Endothelial cell of umbilical vein (primary cell): Measurements from ENCODE around the gene IFNA2. TPM values are rescaled to one million over a fixed set of nuclear protein-coding genes. Genes with fewer than 3 reads are reported as not detected.

ENCODE experiments used
- BruUV-seq: library from RNA; stranded (reverse); fragments of 400-500 nt; replicated peaks from 2 replicates; lab custom pipeline; 2021; lab: Mats Ljungman, UMichigan
- CTCF ChIA-PET: fragments of 300-600, 350-600 bp; sonication (Branson Sonifier 250); formaldehyde crosslinking; loops from one replicate; lab custom pipeline; 2021; ENCODE audit warnings: antibody characterized with exemption, inconsistent platforms; lab: Charles Lee
- POLR2A ChIA-PET: fragments of 300-600, 350-600 bp; sonication (Branson Sonifier 250); formaldehyde crosslinking; loops from one replicate; lab custom pipeline; 2021; ENCODE audit warnings: antibody characterized with exemption, inconsistent platforms; lab: Charles Lee
- DNase-seq: peaks from one replicate; pipeline ENCODE4 v3.0.0-alpha.2; 2011; ENCODE audit warnings: low read depth, low spot score
- FAIRE-seq: peaks from 2 replicates; lab custom pipeline; 2011; peaks lifted over from hg19 to GRCh38; lab: Jason Lieb, UNC
- H2AFZ ChIP-seq: 2 replicates; pipeline ENCODE4 v1.6.0; 2012; ENCODE audit warnings: low read depth, low read length, control low read depth, inconsistent platforms
- H3K27ac ChIP-seq: 2 replicates; pipeline ENCODE4 v1.5.1; 2011; ENCODE audit warnings: low read depth, mild to moderate bottlenecking, control low read depth, low read length, moderate library complexity; ENCODE audit not compliant: insufficient read depth
- H3K27me3 ChIP-seq, 2 experiments: 2 replicates each; pipeline versions ENCODE4 v1.6.0 to v1.6.1; 2011; ENCODE audit warnings: low read length in 2 of 2, mixed read lengths in 1 of 2; ENCODE audit not compliant: control insufficient read depth in 2 of 2, insufficient read depth in 2 of 2
- H3K36me3 ChIP-seq, 2 experiments: 2 replicates in 1 of 2; 3 replicates in 1 of 2; pipeline ENCODE4 v1.5.1; 2011; ENCODE audit warnings: low read length in 2 of 2, mild to moderate bottlenecking in 1 of 2, moderate library complexity in 1 of 2; ENCODE audit not compliant: control insufficient read depth in 2 of 2, insufficient read depth in 2 of 2; ENCODE audit errors: extremely low read depth in 1 of 2
- H3K4me1 ChIP-seq: 3 replicates; pipeline ENCODE4 v1.5.1; 2011; ENCODE audit warnings: mild to moderate bottlenecking, low read length; ENCODE audit not compliant: control insufficient read depth, insufficient read depth; ENCODE audit errors: extremely low read depth
- H3K4me2 ChIP-seq: 2 replicates; pipeline ENCODE4 v1.6.1; 2011; ENCODE audit warnings: low read length, control low read depth, mixed read lengths; ENCODE audit not compliant: insufficient read depth
- H3K4me3 ChIP-seq, 3 experiments: fragments of 200-600 bp in 1 of 3; sonication (generic), shearing (Covaris generic) in 1 of 3; replicated peaks in 1 of 3; 2 replicates each; pipeline ENCODE4 v1.5.1; 2011 to 2016; ENCODE audit warnings: control low read depth in 3 of 3, low read length in 3 of 3, mild to moderate bottlenecking in 2 of 3, inconsistent platforms in 1 of 3, low read depth in 1 of 3, moderate library complexity in 1 of 3; ENCODE audit not compliant: insufficient read depth in 1 of 3
- H3K79me2 ChIP-seq: 2 replicates; pipeline ENCODE4 v1.6.0; 2012; ENCODE audit warnings: low read length, inconsistent platforms; ENCODE audit not compliant: control insufficient read depth, insufficient read depth
- H3K9ac ChIP-seq: replicated peaks from 2 replicates; pipeline ENCODE3; 2011; ENCODE audit warnings: low read length, control low read depth; ENCODE audit not compliant: insufficient read depth; ENCODE audit errors: extremely low read depth
- H3K9me1 ChIP-seq: replicated peaks from 3 replicates; pipeline ENCODE4 v1.6.0; 2011; ENCODE audit warnings: mild to moderate bottlenecking, low read length; ENCODE audit not compliant: control insufficient read depth, insufficient read depth; ENCODE audit errors: extremely low read depth
- H3K9me3 ChIP-seq: replicated peaks from 2 replicates; pipeline ENCODE4 v1.5.1; 2012; ENCODE audit warnings: low read length, inconsistent platforms; ENCODE audit not compliant: control insufficient read depth, insufficient read depth
- H4K20me1 ChIP-seq: replicated peaks from 2 replicates; pipeline ENCODE3; 2011; ENCODE audit warnings: mild to moderate bottlenecking, low read length; ENCODE audit not compliant: control insufficient read depth, insufficient read depth; ENCODE audit errors: extremely low read depth
- CTCF ChIP-seq, 2 donors: IDR thresholded peaks; 1 replicate in 1 of 2; 2 replicates in 1 of 2; pipeline ENCODE4 v1.5.1; 2011; ENCODE audit warnings: low read length in 2 of 2, mild to moderate bottlenecking in 2 of 2, moderate library complexity in 2 of 2, control low read depth in 1 of 2, inconsistent platforms in 1 of 2, low read depth in 1 of 2; ENCODE audit not compliant: insufficient read depth in 1 of 2; ENCODE audit errors: extremely low read depth in 1 of 2
- EZH2 ChIP-seq: IDR thresholded peaks from 2 replicates; pipeline ENCODE4 v1.6.1; 2012; ENCODE audit warnings: borderline replicate concordance, low read depth, mild to moderate bottlenecking, moderate library complexity, low read length, inconsistent platforms; ENCODE audit not compliant: severe bottlenecking
- FOS ChIP-seq: IDR thresholded peaks from 2 replicates; pipeline ENCODE4 v1.6.1; 2011; ENCODE audit warnings: mild to moderate bottlenecking, low read length, moderate library complexity, borderline replicate concordance; ENCODE audit not compliant: insufficient read depth
- GATA2 ChIP-seq: IDR thresholded peaks from 2 replicates; pipeline ENCODE4 v1.7.0; 2011; ENCODE audit warnings: low read depth, mild to moderate bottlenecking, moderate library complexity, mixed read lengths, low read length; ENCODE audit not compliant: insufficient read length, insufficient read depth
- JUN ChIP-seq: IDR thresholded peaks from 2 replicates; pipeline ENCODE4 v1.6.1; 2011; ENCODE audit warnings: borderline replicate concordance, low read depth; ENCODE audit not compliant: insufficient read length, insufficient read depth
- MAX ChIP-seq: IDR thresholded peaks from 2 replicates; pipeline ENCODE4 v1.6.1; 2011; ENCODE audit not compliant: insufficient read depth, insufficient read length
- MYC ChIP-seq: IDR thresholded peaks from one replicate; pipeline ENCODE4 v1.6.1; 2011; ENCODE audit warnings: mild to moderate bottlenecking, low read depth, low read length
- POLR2A ChIP-seq: IDR thresholded peaks from 2 replicates; pipeline ENCODE4 v1.6.1; 2012; ENCODE audit warnings: low read depth, mild to moderate bottlenecking, control low read depth, low read length
- POLR2AphosphoS5 ChIP-seq: IDR thresholded peaks from 2 replicates; pipeline ENCODE4 v1.6.1; 2012; ENCODE audit warnings: low read depth, mild to moderate bottlenecking, control low read depth, low read length, moderate library complexity; ENCODE audit not compliant: insufficient read depth
- dilution Hi-C: fragments of 300-500 bp; cut with MboI; formaldehyde crosslinking; loops from one replicate; pipeline ENCODE4 v1.15.0; 2019; ENCODE audit warnings: low sequenced_read_pairs; ENCODE audit not compliant: extremely low pct_ligation_motif_present
- intact Hi-C: fragments of 100-400 bp; cut with micrococcal nuclease; formaldehyde crosslinking; loops from one replicate; pipeline ENCODE4 v1.10.0; 2022
- polyA plus RNA-seq, 4 experiments: library from polyadenylated mRNA; depleted of rRNA in 3 of 4; stranded (reverse) in 3 of 4; unstranded in 1 of 4; fragments of >200 nt; gene quantifications; 2 replicates each; pipeline versions ENCODE4 v1.2.1 to v1.2.3, GENCODE V29; 2011 to 2012; ENCODE audit warnings: missing spikeins in 1 of 4
- total RNA-seq: library from RNA; stranded (reverse); gene quantifications from 2 replicates; pipeline ENCODE4 v1.2.3, GENCODE V29; 2021

Gene IFNA2
- total and polyA plus RNA-seq, 2 donors (not counting 3 experiments of a cell fraction or from before 2014, with no cell fraction given): not detected

GRCh38 chr9:21398955-21399489, 13.8 kb upstream of the IFNA2 start:
- Histone ChIP-seq H3K4me3 (no peak overlapping the region), H2AFZ (no peak overlapping the region), H3K9me1 (no peaks in the 10 kb centered on the region), H4K20me1 (no peaks in the 10 kb centered on the region), H3K9me3 (no peaks in the 10 kb centered on the region), H3K4me2 (no peak overlapping the region), H3K36me3 (no peaks in the 10 kb centered on the region), H3K4me1 (no peaks in the 10 kb centered on the region), H3K27ac (no peak overlapping the region), H3K9ac (no peak overlapping the region), H3K79me2 (no peaks in the 10 kb centered on the region), H3K27me3 (peaks cover 36 to 87% of the 10 kb centered on the region in 2 experiments)
- DNase-seq: no peak
- dilution Hi-C loops (no loop called here), intact Hi-C loops (no loop called here)
- ChIA-PET CTCF (interaction anchor here (1.0 to 2.3 kb wide), 5 partner anchors 36 to 163 kb away, joined by 3 to 16 read pairs (median 8); no protein-coding TSS in a partner anchor), POLR2A (no interaction called here)
- no peak for FAIRE-seq
- TF ChIP-seq JUN: no peak
- TF ChIP-seq CTCF (IDR thresholded peaks at IDR 0.05; ENCODE audit: extremely low read depth in 1 of 2, insufficient read depth in 1 of 2, low read depth in 1 of 2, low read length in 2 of 2): no peak
- no peak for TF ChIP-seq FOS
- TF ChIP-seq POLR2AphosphoS5: no peak
- no peak for TF ChIP-seq MAX
- TF ChIP-seq MYC: no peak
- no peak for TF ChIP-seq GATA2
- TF ChIP-seq POLR2A: no peak
- no peak for TF ChIP-seq EZH2
- no TSS peak for BruUV-seq
